Naive thymus-derived CD4-positive, alpha-beta T cell (primary cell): Measurements from ENCODE around the gene PKIG. TPM values are rescaled to one million over a fixed set of nuclear protein-coding genes. Genes with fewer than 3 reads are reported as not detected.
A peak's percentile ranks its signal among the peaks of the same experiment; 100 is the strongest.

Source experiments
- ATAC-seq: fragments of 150-1000 bp; cut with Tn5 transposase; 2 replicates; pipeline ENCODE4 v1.10.0; 2021; ENCODE audit warnings: mild to moderate bottlenecking, moderate library complexity
- CTCF ChIA-PET: fragments of 350-600 bp; sonication (Branson Sonifier 250); formaldehyde crosslinking; loops from one replicate; lab custom pipeline; 2021; ENCODE audit warnings: antibody characterized with exemption; lab: Charles Lee
- POLR2A ChIA-PET: fragments of 350-600 bp; sonication (Branson Sonifier 250); formaldehyde crosslinking; loops from one replicate; lab custom pipeline; 2021; ENCODE audit warnings: antibody characterized with exemption, inconsistent platforms; lab: Charles Lee
- DNase-seq, 9 donors: peaks; one replicate each; pipeline versions ENCODE4 v3.0.0 to v3.0.0-alpha.2; 2020 to 2022; ENCODE audit warnings: mixed read lengths in 1 of 9
- H3K27ac ChIP-seq: one replicate; pipeline ENCODE4 v1.7.0; 2013; ENCODE audit warnings: mild to moderate bottlenecking, low read depth, low read length, moderate library complexity
- H3K27me3 ChIP-seq, 2 donors: one replicate each; pipeline ENCODE4 v1.7.0; 2013; ENCODE audit warnings: low read length in 2 of 2, mild to moderate bottlenecking in 2 of 2, moderate library complexity in 2 of 2; ENCODE audit not compliant: control insufficient read depth in 2 of 2, insufficient read depth in 2 of 2
- H3K36me3 ChIP-seq, 3 experiments: 1 replicate in 2 of 3; 2 replicates in 1 of 3; pipeline ENCODE4 v1.7.0; 2013; ENCODE audit warnings: low read length in 3 of 3, mild to moderate bottlenecking in 3 of 3, moderate library complexity in 1 of 3; ENCODE audit not compliant: insufficient read depth in 3 of 3, control insufficient read depth in 2 of 3
- H3K4me1 ChIP-seq, 2 donors: one replicate each; pipeline ENCODE4 v1.7.0; 2013; ENCODE audit warnings: low read length in 2 of 2, mild to moderate bottlenecking in 2 of 2, moderate library complexity in 1 of 2; ENCODE audit not compliant: control insufficient read depth in 2 of 2, insufficient read depth in 2 of 2
- H3K4me3 ChIP-seq: 2 replicates; pipeline ENCODE4 v1.7.0; 2013; ENCODE audit warnings: mild to moderate bottlenecking, low read length
- H3K9me3 ChIP-seq, 3 experiments: 1 replicate in 2 of 3; 2 replicates in 1 of 3; pipeline ENCODE4 v1.7.0; 2013; ENCODE audit warnings: low read length in 3 of 3; ENCODE audit not compliant: control insufficient read depth in 2 of 3
- H3K27ac Mint-ChIP-seq, 9 donors: one replicate each; pipeline ENCODE4 v1.8.0; 2020 to 2022; ENCODE audit warnings: mixed read lengths in 9 of 9, mild to moderate bottlenecking in 8 of 9, moderate library complexity in 5 of 9, inconsistent platforms in 2 of 9
- H3K27me3 Mint-ChIP-seq, 5 donors: one replicate each; pipeline ENCODE4 v1.8.0; 2021 to 2022; ENCODE audit warnings: mixed read lengths in 5 of 5, mild to moderate bottlenecking in 1 of 5
- H3K36me3 Mint-ChIP-seq, 5 donors: one replicate each; pipeline ENCODE4 v1.8.0; 2020 to 2022; ENCODE audit warnings: mixed read lengths in 5 of 5, mild to moderate bottlenecking in 3 of 5, inconsistent platforms in 1 of 5
- H3K4me1 Mint-ChIP-seq, 7 donors: one replicate each; pipeline ENCODE4 v1.8.0; 2020 to 2022; ENCODE audit warnings: mixed read lengths in 7 of 7, mild to moderate bottlenecking in 3 of 7, inconsistent platforms in 1 of 7
- H3K4me3 Mint-ChIP-seq, 10 donors: one replicate each; pipeline ENCODE4 v1.8.0; 2020 to 2022; ENCODE audit warnings: mild to moderate bottlenecking in 10 of 10, mixed read lengths in 10 of 10, moderate library complexity in 6 of 10, inconsistent platforms in 2 of 10
- H3K9me3 Mint-ChIP-seq, 11 donors: one replicate each; pipeline ENCODE4 v1.8.0; 2020 to 2022; ENCODE audit warnings: mixed read lengths in 11 of 11, mild to moderate bottlenecking in 4 of 11, inconsistent platforms in 1 of 11, moderate library complexity in 1 of 11
- intact Hi-C, 2 donors: fragments of 100-400 bp; cut with micrococcal nuclease; formaldehyde crosslinking; loops; one replicate each; pipeline ENCODE4 v1.15.1; 2023
- polyA plus RNA-seq, 2 donors: library from polyadenylated mRNA; unstranded; fragments of 300-500 nt; fragmentation: Illumina TruSeq; gene quantifications; one replicate each; pipeline ENCODE4 v1.2.3, GENCODE V29; 2021
- total RNA-seq, 6 experiments: library from RNA in 5 of 6; stranded (reverse) in 5 of 6; gene quantifications; 1 replicate in 5 of 6; 2 replicates in 1 of 6; pipeline ENCODE4 v1.2.3 and lab custom pipeline; 2021 to 2026

Gene PKIG
- total and polyA plus RNA-seq, 7 experiments from 2014 or later: 1.9 to 6.0 (median 2.9) TPM

- peaks cover 0 to 29% (median 2%) of the 10 kb centered on the region in 5 donors for H3K36me3 Mint-ChIP-seq
- peaks cover 0 to 1% (median 0%) of the 10 kb centered on the region in 11 donors for H3K9me3 Mint-ChIP-seq
- peak overlapping the region; percentile 85 to 98 (median 96) for H3K27ac Mint-ChIP-seq
- H3K4me1 Mint-ChIP-seq: peaks cover 68 to 98% (median 93%) of the 10 kb centered on the region in 7 donors
- Histone ChIP-seq H3K9me3 (no peaks in the 10 kb centered on the region), H3K27ac (peak overlapping the region; percentile 70), H3K4me1 (peaks cover 86 to 90% of the 10 kb centered on the region in 2 donors), H3K36me3 (no peaks in the 10 kb centered on the region), H3K4me3 (peak overlapping the region; percentile 15), H3K27me3 (no peaks in the 10 kb centered on the region)
- H3K27me3 Mint-ChIP-seq: no peaks in the 10 kb centered on the region
- peak in 7 of 9 donors; percentile 21 to 58 (median 42) for DNase-seq
- POLR2A ChIA-PET: interaction anchor here (0.6 to 11.4 kb wide), 11 partner anchors 8 to 233 kb away, joined by 3 to 122 read pairs (median 4); no protein-coding TSS in a partner anchor
- intact Hi-C loops: loop anchor here (1.0 to 10.0 kb wide), 2 partner anchors 25 to 319 kb away; partner anchors contain the start of genes STK4 (in 1 of the 2) and TOMM34 (in 1 of the 2)
- CTCF ChIA-PET: interaction anchor here (0.7 to 2.4 kb wide), 2 partner anchors 37 to 39 kb away, joined by 3 to 7 read pairs; no protein-coding TSS in a partner anchor
- peak overlapping the region; percentile 49 to 96 (median 71) for H3K4me3 Mint-ChIP-seq
- ATAC-seq: peak; percentile 24
Measured at GRCh38 chr20:44646023-44646640, 63.8 kb downstream of the PKIG start.

- Mint-ChIP-seq H3K36me3 (peaks cover 0 to 26% (median 0%) of the 10 kb centered on the region in 5 donors), H3K4me1 (peaks cover 64 to 93% (median 88%) of the 10 kb centered on the region in 7 donors), H3K27me3 (no peaks in the 10 kb centered on the region), H3K9me3 (peaks cover 0 to 1% (median 0%) of the 10 kb centered on the region in 11 donors), H3K4me3 (peak overlapping the region; percentile 49 to 96 (median 71)), H3K27ac (peak overlapping the region; percentile 85 to 98 (median 96))
- intact Hi-C loops: loop anchor here (1.0 to 10.0 kb wide), 2 partner anchors 25 to 318 kb away; partner anchors contain the start of genes STK4 (in 1 of the 2) and TOMM34 (in 1 of the 2)
- ATAC-seq: peak; percentile 23
- DNase-seq: no peak
- H3K4me1 ChIP-seq: peaks cover 84 to 86% of the 10 kb centered on the region in 2 donors
- H3K4me3 ChIP-seq: peak overlapping the region; percentile 15
- ChIA-PET CTCF (interaction anchor here (1.1 to 2.4 kb wide), 4 partner anchors 10 to 258 kb away, joined by 3 to 7 read pairs (median 3); no protein-coding TSS in a partner anchor), POLR2A (interaction anchor here (0.6 to 11.4 kb wide), 9 partner anchors 8 to 233 kb away, joined by 3 to 122 read pairs (median 3); no protein-coding TSS in a partner anchor)
- H3K9me3 ChIP-seq: no peaks in the 10 kb centered on the region
- H3K27me3 ChIP-seq: no peaks in the 10 kb centered on the region
- no peaks in the 10 kb centered on the region for H3K36me3 ChIP-seq
- peak overlapping the region; percentile 70 for H3K27ac ChIP-seq
Measured at GRCh38 chr20:44646641-44647274, 64.4 kb downstream of the PKIG start.

GRCh38 chr20:44648068-44648467 lies 65.7 kb downstream of the PKIG start:
- POLR2A ChIA-PET: interaction anchor here (11.4 kb wide), 1 partner anchor 30 kb away, joined by 122 read pairs; no protein-coding TSS in a partner anchor
- H3K27ac Mint-ChIP-seq: peak overlapping the region in 8 of 9 donors; percentile 84 to 98 (median 94)
- Histone ChIP-seq H3K27me3 (no peaks in the 10 kb centered on the region), H3K27ac (peak overlapping the region; percentile 62), H3K9me3 (no peaks in the 10 kb centered on the region), H3K4me1 (peaks cover 73 to 74% of the 10 kb centered on the region in 2 donors), H3K36me3 (no peaks in the 10 kb centered on the region), H3K4me3 (peak overlapping the region; percentile 9)
- CTCF ChIA-PET: interaction anchor here (0.6 to 2.4 kb wide), 5 partner anchors 35 to 435 kb away, joined by 3 to 7 read pairs (median 5); no protein-coding TSS in a partner anchor
- H3K4me3 Mint-ChIP-seq: peak overlapping the region; percentile 21 to 96 (median 74)
- DNase-seq: no peak
- H3K4me1 Mint-ChIP-seq: peaks cover 60 to 86% (median 81%) of the 10 kb centered on the region in 7 donors
- no peaks in the 10 kb centered on the region for H3K27me3 Mint-ChIP-seq
- ATAC-seq: no peak
- H3K36me3 Mint-ChIP-seq: peaks cover 0 to 29% (median 4%) of the 10 kb centered on the region in 5 donors
- intact Hi-C loops: loop anchor here in 1 of 2 donors (10.0 kb wide), 1 partner anchor 317 kb away; the partner anchor contains the start of genes STK4 and TOMM34
- H3K9me3 Mint-ChIP-seq: no peaks in the 10 kb centered on the region

- DNase-seq: no peak
- Histone ChIP-seq H3K36me3 (no peaks in the 10 kb centered on the region), H3K27me3 (no peaks in the 10 kb centered on the region), H3K4me1 (peaks cover 69 to 73% of the 10 kb centered on the region in 2 donors), H3K9me3 (no peaks in the 10 kb centered on the region), H3K27ac (peak overlapping the region; percentile 62), H3K4me3 (no peak overlapping the region)
- CTCF ChIA-PET: interaction anchor here (0.6 to 2.7 kb wide), 4 partner anchors 23 to 415 kb away, joined by 3 to 17 read pairs (median 4); no protein-coding TSS in a partner anchor
- H3K9me3 Mint-ChIP-seq: no peaks in the 10 kb centered on the region
- peak overlapping the region; percentile 21 to 96 (median 92) for H3K4me3 Mint-ChIP-seq
- H3K27ac Mint-ChIP-seq: peak overlapping the region in 8 of 9 donors; percentile 84 to 98 (median 94)
- H3K4me1 Mint-ChIP-seq: peaks cover 61 to 86% (median 81%) of the 10 kb centered on the region in 7 donors
- ATAC-seq: no peak
- peaks cover 0 to 32% (median 4%) of the 10 kb centered on the region in 5 donors for H3K36me3 Mint-ChIP-seq
- POLR2A ChIA-PET: interaction anchor here (1.6 to 11.4 kb wide), 3 partner anchors 23 to 38 kb away, joined by 13 to 122 read pairs (median 19); no protein-coding TSS in a partner anchor
- intact Hi-C loops: loop anchor here in 1 of 2 donors (10.0 kb wide), 1 partner anchor 316 kb away; the partner anchor contains the start of genes STK4 and TOMM34
- no peaks in the 10 kb centered on the region for H3K27me3 Mint-ChIP-seq
Measured at GRCh38 chr20:44648579-44648978, 66.2 kb downstream of the PKIG start.

GRCh38 chr20:44649126-44649525 lies 66.7 kb downstream of the PKIG start:
- CTCF ChIA-PET: interaction anchor here (0.6 to 2.7 kb wide), 7 partner anchors 23 to 443 kb away, joined by 3 to 17 read pairs (median 3); no protein-coding TSS in a partner anchor
- no peak overlapping the region for H3K4me3 ChIP-seq
- no peaks in the 10 kb centered on the region for H3K27me3 Mint-ChIP-seq
- H3K4me3 Mint-ChIP-seq: peak overlapping the region; percentile 73 to 96 (median 94)
- DNase-seq (no peak), ATAC-seq (no peak)
- peaks cover 0 to 32% (median 4%) of the 10 kb centered on the region in 5 donors for H3K36me3 Mint-ChIP-seq
- H3K9me3 Mint-ChIP-seq: peaks cover 0 to under 1% (median 0%) of the 10 kb centered on the region in 11 donors
- peak overlapping the region; percentile 62 for H3K27ac ChIP-seq
- H3K4me1 Mint-ChIP-seq: peaks cover 55 to 83% (median 79%) of the 10 kb centered on the region in 7 donors
- POLR2A ChIA-PET: interaction anchor here (1.6 to 11.4 kb wide), 3 partner anchors 23 to 39 kb away, joined by 13 to 122 read pairs (median 19); no protein-coding TSS in a partner anchor
- H3K9me3 ChIP-seq: no peaks in the 10 kb centered on the region
- intact Hi-C loops: loop anchor here in 1 of 2 donors (10.0 kb wide), 1 partner anchor 316 kb away; the partner anchor contains the start of genes STK4 and TOMM34
- H3K4me1 ChIP-seq: peaks cover 64 to 69% of the 10 kb centered on the region in 2 donors
- H3K27ac Mint-ChIP-seq: peak overlapping the region; percentile 37 to 98 (median 93)
- no peaks in the 10 kb centered on the region for H3K36me3 ChIP-seq
- H3K27me3 ChIP-seq: no peaks in the 10 kb centered on the region
